Ovary (tissue), 3 donors: ENCODE measurements around the gene FBLN2.

Experiments used
- EP300 ChIP-seq: sonication (generic); formaldehyde crosslinking; IDR thresholded peaks from one replicate; pipeline ENCODE4 v1.6.1; 2017; ENCODE audit warnings: antibody characterized with exemption
- POLR2A ChIP-seq: fragments of 450-650 bp; IDR thresholded peaks from one replicate; pipeline ENCODE4 v1.6.1; 2017; ENCODE audit warnings: antibody characterized with exemption, mild to moderate bottlenecking, moderate library complexity
- TF ChIP-seq, protein P1 (sequence below), 3 donors: fragments of 450-650 bp in 2 of 3; fragments of 200-600 bp in 1 of 3; IDR thresholded peaks; one replicate each; pipeline versions ENCODE4 v1.5.1 to v1.8.0; 2016 to 2022; ENCODE audit warnings: antibody characterized with exemption in 3 of 3, mild to moderate bottlenecking in 1 of 3
- donor health status: DM: no; HTN: no; CAD: no.

DNA sequence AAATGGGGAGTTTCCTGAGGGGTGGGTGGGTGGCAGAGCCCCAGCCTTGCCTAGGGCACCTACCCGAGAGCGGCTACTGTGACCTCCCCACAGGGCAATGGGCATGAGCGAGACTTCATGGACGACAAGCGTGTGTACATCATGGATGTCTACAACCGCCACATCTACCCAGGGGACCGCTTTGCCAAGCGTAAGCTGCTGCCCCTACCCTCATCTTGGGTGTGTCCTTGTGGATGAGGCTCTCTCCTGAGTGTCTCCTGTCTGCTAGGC is 46.2 kb upstream of the FBLN2 start:
- TF ChIP-seq, protein P1, sequence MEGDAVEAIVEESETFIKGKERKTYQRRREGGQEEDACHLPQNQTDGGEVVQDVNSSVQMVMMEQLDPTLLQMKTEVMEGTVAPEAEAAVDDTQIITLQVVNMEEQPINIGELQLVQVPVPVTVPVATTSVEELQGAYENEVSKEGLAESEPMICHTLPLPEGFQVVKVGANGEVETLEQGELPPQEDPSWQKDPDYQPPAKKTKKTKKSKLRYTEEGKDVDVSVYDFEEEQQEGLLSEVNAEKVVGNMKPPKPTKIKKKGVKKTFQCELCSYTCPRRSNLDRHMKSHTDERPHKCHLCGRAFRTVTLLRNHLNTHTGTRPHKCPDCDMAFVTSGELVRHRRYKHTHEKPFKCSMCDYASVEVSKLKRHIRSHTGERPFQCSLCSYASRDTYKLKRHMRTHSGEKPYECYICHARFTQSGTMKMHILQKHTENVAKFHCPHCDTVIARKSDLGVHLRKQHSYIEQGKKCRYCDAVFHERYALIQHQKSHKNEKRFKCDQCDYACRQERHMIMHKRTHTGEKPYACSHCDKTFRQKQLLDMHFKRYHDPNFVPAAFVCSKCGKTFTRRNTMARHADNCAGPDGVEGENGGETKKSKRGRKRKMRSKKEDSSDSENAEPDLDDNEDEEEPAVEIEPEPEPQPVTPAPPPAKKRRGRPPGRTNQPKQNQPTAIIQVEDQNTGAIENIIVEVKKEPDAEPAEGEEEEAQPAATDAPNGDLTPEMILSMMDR (IDR thresholded peaks at IDR 0.05) = no peak
- TF ChIP-seq POLR2A (no peak), EP300 (no peak)
